HL-60 (cell line): ENCODE measurements around the gene TPK1.

ENCODE experiments used
- GABPA ChIP-seq: IDR thresholded peaks from 2 replicates; pipeline ENCODE4 v1.6.1; 2012; ENCODE audit warnings: low read depth
- POLR2AphosphoS5 ChIP-seq: IDR thresholded peaks from 2 replicates; pipeline ENCODE4 v1.6.1; 2012; ENCODE audit warnings: low read depth
- TF ChIP-seq, protein P1 (sequence below): IDR thresholded peaks from one replicate; pipeline ENCODE4 v1.5.1; 2011; ENCODE audit warnings: low read length, control low read depth, inconsistent platforms; ENCODE audit not compliant: insufficient read depth
- TF ChIP-seq, protein P2 (sequence below): IDR thresholded peaks from 2 replicates; pipeline ENCODE4 v1.6.1; 2012; ENCODE audit warnings: low read depth; ENCODE audit not compliant: insufficient replicate concordance

DNA sequence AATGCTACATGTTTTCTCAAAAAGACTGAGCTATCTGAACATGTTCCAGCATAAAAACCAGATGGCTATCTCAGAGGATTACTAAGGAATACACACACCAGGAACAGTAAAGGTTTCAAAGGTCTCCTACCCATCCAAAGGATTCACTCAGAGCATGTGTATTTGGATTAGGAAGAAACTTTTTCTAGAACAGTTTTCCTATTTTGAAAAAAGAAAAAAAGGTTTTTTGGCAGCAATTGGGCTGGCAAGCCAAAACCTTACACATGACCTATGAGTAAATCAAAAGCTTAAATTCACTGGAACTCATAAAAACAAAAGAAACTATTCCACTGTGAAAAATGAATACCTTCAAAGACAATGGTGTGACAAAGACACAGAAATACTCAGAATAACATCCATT is 9.6 kb downstream of the TPK1 start:
- TF ChIP-seq GABPA (no peak), POLR2AphosphoS5 (no peak)
- TF ChIP-seq, protein P1, sequence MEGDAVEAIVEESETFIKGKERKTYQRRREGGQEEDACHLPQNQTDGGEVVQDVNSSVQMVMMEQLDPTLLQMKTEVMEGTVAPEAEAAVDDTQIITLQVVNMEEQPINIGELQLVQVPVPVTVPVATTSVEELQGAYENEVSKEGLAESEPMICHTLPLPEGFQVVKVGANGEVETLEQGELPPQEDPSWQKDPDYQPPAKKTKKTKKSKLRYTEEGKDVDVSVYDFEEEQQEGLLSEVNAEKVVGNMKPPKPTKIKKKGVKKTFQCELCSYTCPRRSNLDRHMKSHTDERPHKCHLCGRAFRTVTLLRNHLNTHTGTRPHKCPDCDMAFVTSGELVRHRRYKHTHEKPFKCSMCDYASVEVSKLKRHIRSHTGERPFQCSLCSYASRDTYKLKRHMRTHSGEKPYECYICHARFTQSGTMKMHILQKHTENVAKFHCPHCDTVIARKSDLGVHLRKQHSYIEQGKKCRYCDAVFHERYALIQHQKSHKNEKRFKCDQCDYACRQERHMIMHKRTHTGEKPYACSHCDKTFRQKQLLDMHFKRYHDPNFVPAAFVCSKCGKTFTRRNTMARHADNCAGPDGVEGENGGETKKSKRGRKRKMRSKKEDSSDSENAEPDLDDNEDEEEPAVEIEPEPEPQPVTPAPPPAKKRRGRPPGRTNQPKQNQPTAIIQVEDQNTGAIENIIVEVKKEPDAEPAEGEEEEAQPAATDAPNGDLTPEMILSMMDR, result no peak
- TF ChIP-seq, protein P2, sequence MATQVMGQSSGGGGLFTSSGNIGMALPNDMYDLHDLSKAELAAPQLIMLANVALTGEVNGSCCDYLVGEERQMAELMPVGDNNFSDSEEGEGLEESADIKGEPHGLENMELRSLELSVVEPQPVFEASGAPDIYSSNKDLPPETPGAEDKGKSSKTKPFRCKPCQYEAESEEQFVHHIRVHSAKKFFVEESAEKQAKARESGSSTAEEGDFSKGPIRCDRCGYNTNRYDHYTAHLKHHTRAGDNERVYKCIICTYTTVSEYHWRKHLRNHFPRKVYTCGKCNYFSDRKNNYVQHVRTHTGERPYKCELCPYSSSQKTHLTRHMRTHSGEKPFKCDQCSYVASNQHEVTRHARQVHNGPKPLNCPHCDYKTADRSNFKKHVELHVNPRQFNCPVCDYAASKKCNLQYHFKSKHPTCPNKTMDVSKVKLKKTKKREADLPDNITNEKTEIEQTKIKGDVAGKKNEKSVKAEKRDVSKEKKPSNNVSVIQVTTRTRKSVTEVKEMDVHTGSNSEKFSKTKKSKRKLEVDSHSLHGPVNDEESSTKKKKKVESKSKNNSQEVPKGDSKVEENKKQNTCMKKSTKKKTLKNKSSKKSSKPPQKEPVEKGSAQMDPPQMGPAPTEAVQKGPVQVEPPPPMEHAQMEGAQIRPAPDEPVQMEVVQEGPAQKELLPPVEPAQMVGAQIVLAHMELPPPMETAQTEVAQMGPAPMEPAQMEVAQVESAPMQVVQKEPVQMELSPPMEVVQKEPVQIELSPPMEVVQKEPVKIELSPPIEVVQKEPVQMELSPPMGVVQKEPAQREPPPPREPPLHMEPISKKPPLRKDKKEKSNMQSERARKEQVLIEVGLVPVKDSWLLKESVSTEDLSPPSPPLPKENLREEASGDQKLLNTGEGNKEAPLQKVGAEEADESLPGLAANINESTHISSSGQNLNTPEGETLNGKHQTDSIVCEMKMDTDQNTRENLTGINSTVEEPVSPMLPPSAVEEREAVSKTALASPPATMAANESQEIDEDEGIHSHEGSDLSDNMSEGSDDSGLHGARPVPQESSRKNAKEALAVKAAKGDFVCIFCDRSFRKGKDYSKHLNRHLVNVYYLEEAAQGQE, result no peak
